ENCODE results near the gene TANC1. TPM values are rescaled to one million over a fixed set of nuclear protein-coding genes. Genes with fewer than 3 reads are reported as not detected.
"Not testable (repeated sequence)": the region's sequence is repeated elsewhere in the genome, so short reads cannot be mapped to it uniquely, and the experiment has no call there.

Gene TANC1
- total and polyA plus RNA-seq, 4 donors, result 7.8 to 58.3 (median 48.0) TPM

GRCh38 chr2:159134979-159135378, 166.5 kb downstream of the TANC1 start:
- intact Hi-C loops (cut with DNase I), result no loop called here
- peak overlapping the region; percentile 9 to 81 for H3K27ac ChIP-seq (ENCODE audit: low read depth in 1 of 2, low read length in 2 of 2)
- H3K9me3 ChIP-seq (ENCODE audit: control insufficient read depth, low read length), result no peaks in the 10 kb centered on the region
- H3K27me3 ChIP-seq (ENCODE audit: control insufficient read depth in 1 of 2, insufficient read depth in 2 of 2, low read length in 1 of 2), result no peaks in the 10 kb centered on the region
- H3K36me3 ChIP-seq (ENCODE audit: control insufficient read depth in 1 of 2, insufficient read depth in 2 of 2, low read length in 1 of 2), result no peaks in the 10 kb centered on the region
- DNase-seq (no peak), ATAC-seq (ENCODE audit: low FRiP score) (no peak)
- H3K4me1 ChIP-seq (ENCODE audit: control insufficient read depth in 1 of 2, insufficient read depth in 2 of 2, low read length in 2 of 2), result peaks cover 3 to 16% of the 10 kb centered on the region in 2 donors
- WGBS, 2 donors, result 75% methylated on average over 3 of the region's 3 CpGs
- H3K4me3 ChIP-seq (ENCODE audit: low read length in 2 of 2), result no peak overlapping the region

GRCh38 chr2:159136391-159136790, 168.0 kb downstream of the TANC1 start:
- H3K4me1 ChIP-seq (ENCODE audit: control insufficient read depth in 1 of 2, insufficient read depth in 2 of 2, low read length in 2 of 2), result peaks cover 3 to 20% of the 10 kb centered on the region in 2 donors
- no peak overlapping the region for H3K4me3 ChIP-seq (ENCODE audit: low read length in 2 of 2)
- no peaks in the 10 kb centered on the region for H3K9me3 ChIP-seq (ENCODE audit: control insufficient read depth, low read length)
- ATAC-seq (ENCODE audit: low FRiP score), result no peak
- intact Hi-C loops (cut with DNase I), result no loop called here
- H3K27ac ChIP-seq (ENCODE audit: low read depth in 1 of 2, low read length in 2 of 2), result no peak overlapping the region
- WGBS, 2 donors, result 42 to 44% methylated on average over 3 of the region's 3 CpGs
- no peaks in the 10 kb centered on the region for H3K27me3 ChIP-seq (ENCODE audit: control insufficient read depth in 1 of 2, insufficient read depth in 2 of 2, low read length in 1 of 2)
- DNase-seq, result no peak
- no peaks in the 10 kb centered on the region for H3K36me3 ChIP-seq (ENCODE audit: control insufficient read depth in 1 of 2, insufficient read depth in 2 of 2, low read length in 1 of 2)

- intact Hi-C loops (cut with DNase I), result no loop called here
- Histone ChIP-seq H3K36me3 (ENCODE audit: control insufficient read depth in 1 of 2, insufficient read depth in 2 of 2, low read length in 1 of 2) (no peaks in the 10 kb centered on the region), H3K4me1 (ENCODE audit: control insufficient read depth in 1 of 2, insufficient read depth in 2 of 2, low read length in 2 of 2) (peaks cover 0 to 21% of the 10 kb centered on the region in 2 donors), H3K27me3 (ENCODE audit: control insufficient read depth in 1 of 2, insufficient read depth in 2 of 2, low read length in 1 of 2) (no peaks in the 10 kb centered on the region), H3K9me3 (ENCODE audit: control insufficient read depth, low read length) (no peaks in the 10 kb centered on the region), H3K27ac (ENCODE audit: low read depth in 1 of 2, low read length in 2 of 2) (peak overlapping the region in 1 of 2 donors; percentile 55), H3K4me3 (ENCODE audit: low read length in 2 of 2) (no peak overlapping the region)
- WGBS, 2 donors, result 34 to 39% methylated on average over 9 of the region's 9 CpGs
- ATAC-seq (ENCODE audit: low FRiP score), result no peak
- DNase-seq, result no peak
These were observed 169.2 kb downstream of the TANC1 start for GRCh38 chr2:159137511-159138241.

- 30 to 31% methylated on average over 5 of the region's 5 CpGs for WGBS, 2 donors
- Histone ChIP-seq H3K27me3 (ENCODE audit: control insufficient read depth in 1 of 2, insufficient read depth in 2 of 2, low read length in 1 of 2) (no peaks in the 10 kb centered on the region), H3K4me1 (ENCODE audit: control insufficient read depth in 1 of 2, insufficient read depth in 2 of 2, low read length in 2 of 2) (peaks cover 0 to 17% of the 10 kb centered on the region in 2 donors), H3K4me3 (ENCODE audit: low read length in 2 of 2) (no peak overlapping the region), H3K9me3 (ENCODE audit: control insufficient read depth, low read length) (no peaks in the 10 kb centered on the region), H3K36me3 (ENCODE audit: control insufficient read depth in 1 of 2, insufficient read depth in 2 of 2, low read length in 1 of 2) (no peaks in the 10 kb centered on the region), H3K27ac (ENCODE audit: low read depth in 1 of 2, low read length in 2 of 2) (no peak overlapping the region)
- intact Hi-C loops (cut with DNase I), result no loop called here
- DNase-seq (no peak), ATAC-seq (ENCODE audit: low FRiP score) (no peak)
These were observed 170.3 kb downstream of the TANC1 start for GRCh38 chr2:159138642-159139182.

GRCh38 chr2:159139216-159139933, 170.9 kb downstream of the TANC1 start:
- Histone ChIP-seq H3K4me3 (ENCODE audit: low read length in 2 of 2) (no peak overlapping the region), H3K4me1 (ENCODE audit: control insufficient read depth in 1 of 2, insufficient read depth in 2 of 2, low read length in 2 of 2) (peaks cover 0 to 17% of the 10 kb centered on the region in 2 donors)
- no peak for DNase-seq

GRCh38 chr2:159140070-159140769, 171.8 kb downstream of the TANC1 start:
- H3K27ac ChIP-seq (ENCODE audit: low read depth in 1 of 2, low read length in 2 of 2), result no peak overlapping the region
- H3K4me1 ChIP-seq (ENCODE audit: control insufficient read depth in 1 of 2, insufficient read depth in 2 of 2, low read length in 2 of 2), result peaks cover 0 to 17% of the 10 kb centered on the region in 2 donors

More at GRCh38 chr2:159139216-159139933, 170.9 kb downstream of the TANC1 start:
- intact Hi-C loops (cut with DNase I), result no loop called here
- Histone ChIP-seq H3K36me3 (ENCODE audit: control insufficient read depth in 1 of 2, insufficient read depth in 2 of 2, low read length in 1 of 2) (no peaks in the 10 kb centered on the region), H3K9me3 (ENCODE audit: control insufficient read depth, low read length) (no peaks in the 10 kb centered on the region), H3K27me3 (ENCODE audit: control insufficient read depth in 1 of 2, insufficient read depth in 2 of 2, low read length in 1 of 2) (no peaks in the 10 kb centered on the region), H3K27ac (ENCODE audit: low read depth in 1 of 2, low read length in 2 of 2) (no peak overlapping the region)
- ATAC-seq (ENCODE audit: low FRiP score), result no peak
- 71 to 73% methylated on average over 5 of the region's 5 CpGs for WGBS, 2 donors

GRCh38 chr2:159140821-159141220, 172.4 kb downstream of the TANC1 start:
- DNase-seq; intact Hi-C loops (cut with DNase I); H3K4me3 ChIP-seq (ENCODE audit: low read length in 2 of 2); H3K27me3 ChIP-seq (ENCODE audit: control insufficient read depth in 1 of 2, insufficient read depth in 2 of 2, low read length in 1 of 2); H3K36me3 ChIP-seq (ENCODE audit: control insufficient read depth in 1 of 2, insufficient read depth in 2 of 2, low read length in 1 of 2); ATAC-seq (ENCODE audit: low FRiP score); H3K9me3 ChIP-seq (ENCODE audit: control insufficient read depth, low read length): not testable (repeated sequence)
- peak overlapping the region in 1 of 2 donors; percentile 18 for H3K27ac ChIP-seq (ENCODE audit: low read depth in 1 of 2, low read length in 2 of 2)
- H3K4me1 ChIP-seq (ENCODE audit: control insufficient read depth in 1 of 2, insufficient read depth in 2 of 2, low read length in 2 of 2), result peaks cover 0 to 17% of the 10 kb centered on the region in 2 donors
- WGBS, 2 donors, result 92 to 94% methylated on average over 4 of the region's 4 CpGs

More at GRCh38 chr2:159140070-159140769, 171.8 kb downstream of the TANC1 start:
- DNase-seq (no peak), ATAC-seq (ENCODE audit: low FRiP score) (no peak)
- H3K9me3 ChIP-seq (ENCODE audit: control insufficient read depth, low read length), result no peaks in the 10 kb centered on the region
- 87 to 88% methylated on average over 2 of the region's 2 CpGs for WGBS, 2 donors
- no peak overlapping the region for H3K4me3 ChIP-seq (ENCODE audit: low read length in 2 of 2)
- intact Hi-C loops (cut with DNase I), result no loop called here
- no peaks in the 10 kb centered on the region for H3K27me3 ChIP-seq (ENCODE audit: control insufficient read depth in 1 of 2, insufficient read depth in 2 of 2, low read length in 1 of 2)
- H3K36me3 ChIP-seq (ENCODE audit: control insufficient read depth in 1 of 2, insufficient read depth in 2 of 2, low read length in 1 of 2), result no peaks in the 10 kb centered on the region

- peaks cover 0 to 5% of the 10 kb centered on the region in 2 donors for H3K4me1 ChIP-seq (ENCODE audit: control insufficient read depth in 1 of 2, insufficient read depth in 2 of 2, low read length in 2 of 2)
- no peak overlapping the region for H3K4me3 ChIP-seq (ENCODE audit: low read length in 2 of 2)
- H3K27ac ChIP-seq (ENCODE audit: low read depth in 1 of 2, low read length in 2 of 2), result no peak overlapping the region
- H3K27me3 ChIP-seq (ENCODE audit: control insufficient read depth in 1 of 2, insufficient read depth in 2 of 2, low read length in 1 of 2), result no peaks in the 10 kb centered on the region
- WGBS, 2 donors, result 95 to 98% methylated on average over 9 of the region's 9 CpGs
- H3K9me3 ChIP-seq (ENCODE audit: control insufficient read depth, low read length), result no peaks in the 10 kb centered on the region
- H3K36me3 ChIP-seq (ENCODE audit: control insufficient read depth in 1 of 2, insufficient read depth in 2 of 2, low read length in 1 of 2), result no peaks in the 10 kb centered on the region
- intact Hi-C loops (cut with DNase I), result no loop called here
- no peak for DNase-seq
- ATAC-seq (ENCODE audit: low FRiP score), result no peak
These were observed 176.6 kb downstream of the TANC1 start for GRCh38 chr2:159144776-159145614.
